ENCODE data around the gene SLC22A23. TPM values are rescaled to one million over a fixed set of nuclear protein-coding genes. Genes with fewer than 3 reads are reported as not detected.

Gene SLC22A23
- total RNA-seq, 1 donor from 2014 or later: 10.3 TPM

DNA sequence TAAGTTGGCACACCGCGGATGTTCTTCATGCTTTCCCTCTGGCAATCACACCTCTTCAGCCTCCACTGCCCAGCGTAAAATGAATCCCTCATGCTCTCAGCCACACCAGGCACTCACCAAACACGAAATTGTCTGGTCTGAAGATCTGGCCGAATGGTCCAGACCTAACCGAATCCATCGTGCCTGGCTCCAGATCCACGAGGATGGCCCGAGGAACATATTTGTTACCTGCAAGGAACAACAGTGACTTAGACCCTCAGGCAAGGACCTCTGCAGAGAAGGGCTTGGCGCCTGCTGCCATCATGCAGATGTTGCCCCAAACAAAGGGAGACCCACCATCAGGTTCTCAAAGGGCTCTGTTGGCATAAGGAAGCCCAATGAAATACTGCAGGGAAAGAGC is 230.8 kb downstream of the SLC22A23 start:
- DNase-seq (ENCODE audit: low spot score) (no peak), ATAC-seq (no peak)
- intact Hi-C loops (cut with DNase I): no loop called here

- ATAC-seq (no peak), DNase-seq (ENCODE audit: low spot score) (no peak)
- intact Hi-C loops (cut with DNase I): no loop called here
Measured at GRCh38 chr6:3222506-3223038, 234.3 kb downstream of the SLC22A23 start.

- DNase-seq (ENCODE audit: low spot score): no peak
- intact Hi-C loops (cut with DNase I): no loop called here
- no peak for ATAC-seq
Measured at GRCh38 chr6:3221578-3221977, 235.3 kb downstream of the SLC22A23 start.

DNA sequence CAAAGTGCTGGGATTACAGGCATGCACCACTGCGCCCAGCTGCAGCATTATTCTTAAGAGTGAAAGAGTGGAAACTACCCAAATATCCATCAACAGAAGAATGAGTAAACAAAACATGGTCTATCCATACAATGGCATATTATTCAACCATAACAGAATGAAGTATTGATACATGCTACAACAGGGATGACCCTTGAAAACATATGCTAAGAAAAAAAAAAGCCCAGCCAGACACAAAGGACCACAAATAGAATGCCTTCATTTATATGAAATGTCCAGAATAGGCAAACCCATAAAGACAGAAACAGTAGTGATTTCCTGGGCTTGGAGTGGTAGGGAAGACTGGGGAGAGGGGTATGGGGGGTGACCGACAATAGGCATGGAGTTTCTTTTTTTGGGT is 236.5 kb downstream of the SLC22A23 start:
- ATAC-seq (no peak), DNase-seq (ENCODE audit: low spot score) (no peak)
- intact Hi-C loops (cut with DNase I): no loop called here

Other genes with a start within 250 kb of the SLC22A23 start
- 39.4 TPM for gene TUBB2B, start 229.4 kb downstream of the SLC22A23 start, total RNA-seq
- gene PSMG4, start 198.1 kb downstream of the SLC22A23 start, total RNA-seq: 21.2 TPM